Endothelial cell of umbilical vein (primary cell): ENCODE data around the gene SMIM24. TPM values are rescaled to one million over a fixed set of nuclear protein-coding genes. Genes with fewer than 3 reads are reported as not detected.

Experiments used
- BruUV-seq: library from RNA; stranded (reverse); fragments of 400-500 nt; replicated peaks from 2 replicates; lab custom pipeline; 2021; lab: Mats Ljungman, UMichigan
- CTCF ChIA-PET: fragments of 300-600, 350-600 bp; sonication (Branson Sonifier 250); formaldehyde crosslinking; loops from one replicate; lab custom pipeline; 2021; ENCODE audit warnings: antibody characterized with exemption, inconsistent platforms; lab: Charles Lee
- POLR2A ChIA-PET: fragments of 300-600, 350-600 bp; sonication (Branson Sonifier 250); formaldehyde crosslinking; loops from one replicate; lab custom pipeline; 2021; ENCODE audit warnings: antibody characterized with exemption, inconsistent platforms; lab: Charles Lee
- DNase-seq: peaks from one replicate; pipeline ENCODE4 v3.0.0-alpha.2; 2011; ENCODE audit warnings: low read depth, low spot score
- FAIRE-seq: peaks from 2 replicates; lab custom pipeline; 2011; peaks lifted over from hg19 to GRCh38; lab: Jason Lieb, UNC
- H2AFZ ChIP-seq: 2 replicates; pipeline ENCODE4 v1.6.0; 2012; ENCODE audit warnings: low read depth, low read length, control low read depth, inconsistent platforms
- H3K27ac ChIP-seq: 2 replicates; pipeline ENCODE4 v1.5.1; 2011; ENCODE audit warnings: low read depth, mild to moderate bottlenecking, control low read depth, low read length, moderate library complexity; ENCODE audit not compliant: insufficient read depth
- H3K27me3 ChIP-seq, 2 experiments: 2 replicates each; pipeline versions ENCODE4 v1.6.0 to v1.6.1; 2011; ENCODE audit warnings: low read length in 2 of 2, mixed read lengths in 1 of 2; ENCODE audit not compliant: control insufficient read depth in 2 of 2, insufficient read depth in 2 of 2
- H3K36me3 ChIP-seq, 2 experiments: 2 replicates in 1 of 2; 3 replicates in 1 of 2; pipeline ENCODE4 v1.5.1; 2011; ENCODE audit warnings: low read length in 2 of 2, mild to moderate bottlenecking in 1 of 2, moderate library complexity in 1 of 2; ENCODE audit not compliant: control insufficient read depth in 2 of 2, insufficient read depth in 2 of 2; ENCODE audit errors: extremely low read depth in 1 of 2
- H3K4me1 ChIP-seq: 3 replicates; pipeline ENCODE4 v1.5.1; 2011; ENCODE audit warnings: mild to moderate bottlenecking, low read length; ENCODE audit not compliant: control insufficient read depth, insufficient read depth; ENCODE audit errors: extremely low read depth
- H3K4me2 ChIP-seq: 2 replicates; pipeline ENCODE4 v1.6.1; 2011; ENCODE audit warnings: low read length, control low read depth, mixed read lengths; ENCODE audit not compliant: insufficient read depth
- H3K4me3 ChIP-seq, 3 experiments: fragments of 200-600 bp in 1 of 3; sonication (generic), shearing (Covaris generic) in 1 of 3; replicated peaks in 1 of 3; 2 replicates each; pipeline ENCODE4 v1.5.1; 2011 to 2016; ENCODE audit warnings: control low read depth in 3 of 3, low read length in 3 of 3, mild to moderate bottlenecking in 2 of 3, inconsistent platforms in 1 of 3, low read depth in 1 of 3, moderate library complexity in 1 of 3; ENCODE audit not compliant: insufficient read depth in 1 of 3
- H3K79me2 ChIP-seq: 2 replicates; pipeline ENCODE4 v1.6.0; 2012; ENCODE audit warnings: low read length, inconsistent platforms; ENCODE audit not compliant: control insufficient read depth, insufficient read depth
- H3K9ac ChIP-seq: replicated peaks from 2 replicates; pipeline ENCODE3; 2011; ENCODE audit warnings: low read length, control low read depth; ENCODE audit not compliant: insufficient read depth; ENCODE audit errors: extremely low read depth
- H3K9me1 ChIP-seq: replicated peaks from 3 replicates; pipeline ENCODE4 v1.6.0; 2011; ENCODE audit warnings: mild to moderate bottlenecking, low read length; ENCODE audit not compliant: control insufficient read depth, insufficient read depth; ENCODE audit errors: extremely low read depth
- H3K9me3 ChIP-seq: replicated peaks from 2 replicates; pipeline ENCODE4 v1.5.1; 2012; ENCODE audit warnings: low read length, inconsistent platforms; ENCODE audit not compliant: control insufficient read depth, insufficient read depth
- H4K20me1 ChIP-seq: replicated peaks from 2 replicates; pipeline ENCODE3; 2011; ENCODE audit warnings: mild to moderate bottlenecking, low read length; ENCODE audit not compliant: control insufficient read depth, insufficient read depth; ENCODE audit errors: extremely low read depth
- CTCF ChIP-seq, 2 donors: IDR thresholded peaks; 1 replicate in 1 of 2; 2 replicates in 1 of 2; pipeline ENCODE4 v1.5.1; 2011; ENCODE audit warnings: low read length in 2 of 2, mild to moderate bottlenecking in 2 of 2, moderate library complexity in 2 of 2, control low read depth in 1 of 2, inconsistent platforms in 1 of 2, low read depth in 1 of 2; ENCODE audit not compliant: insufficient read depth in 1 of 2; ENCODE audit errors: extremely low read depth in 1 of 2
- FOS ChIP-seq: IDR thresholded peaks from 2 replicates; pipeline ENCODE4 v1.6.1; 2011; ENCODE audit warnings: mild to moderate bottlenecking, low read length, moderate library complexity, borderline replicate concordance; ENCODE audit not compliant: insufficient read depth
- GATA2 ChIP-seq: IDR thresholded peaks from 2 replicates; pipeline ENCODE4 v1.7.0; 2011; ENCODE audit warnings: low read depth, mild to moderate bottlenecking, moderate library complexity, mixed read lengths, low read length; ENCODE audit not compliant: insufficient read length, insufficient read depth
- JUN ChIP-seq: IDR thresholded peaks from 2 replicates; pipeline ENCODE4 v1.6.1; 2011; ENCODE audit warnings: borderline replicate concordance, low read depth; ENCODE audit not compliant: insufficient read length, insufficient read depth
- MAX ChIP-seq: IDR thresholded peaks from 2 replicates; pipeline ENCODE4 v1.6.1; 2011; ENCODE audit not compliant: insufficient read depth, insufficient read length
- MYC ChIP-seq: IDR thresholded peaks from one replicate; pipeline ENCODE4 v1.6.1; 2011; ENCODE audit warnings: mild to moderate bottlenecking, low read depth, low read length
- POLR2A ChIP-seq: IDR thresholded peaks from 2 replicates; pipeline ENCODE4 v1.6.1; 2012; ENCODE audit warnings: low read depth, mild to moderate bottlenecking, control low read depth, low read length
- POLR2AphosphoS5 ChIP-seq: IDR thresholded peaks from 2 replicates; pipeline ENCODE4 v1.6.1; 2012; ENCODE audit warnings: low read depth, mild to moderate bottlenecking, control low read depth, low read length, moderate library complexity; ENCODE audit not compliant: insufficient read depth
- dilution Hi-C: fragments of 300-500 bp; cut with MboI; formaldehyde crosslinking; loops from one replicate; pipeline ENCODE4 v1.15.0; 2019; ENCODE audit warnings: low sequenced_read_pairs; ENCODE audit not compliant: extremely low pct_ligation_motif_present
- intact Hi-C: fragments of 100-400 bp; cut with micrococcal nuclease; formaldehyde crosslinking; loops from one replicate; pipeline ENCODE4 v1.10.0; 2022
- polyA plus RNA-seq, 4 experiments: library from polyadenylated mRNA; depleted of rRNA in 3 of 4; stranded (reverse) in 3 of 4; unstranded in 1 of 4; fragments of >200 nt; gene quantifications; 2 replicates each; pipeline versions ENCODE4 v1.2.1 to v1.2.3, GENCODE V29; 2011 to 2012; ENCODE audit warnings: missing spikeins in 1 of 4
- total RNA-seq: library from RNA; stranded (reverse); gene quantifications from 2 replicates; pipeline ENCODE4 v1.2.3, GENCODE V29; 2021

SMIM24 gene
- total and polyA plus RNA-seq, 2 donors (not counting 3 experiments of a cell fraction or from before 2014, with no cell fraction given) = not detected

- intact Hi-C loops = no loop called here
- CTCF ChIA-PET = interaction anchor here (2.6 kb wide), 1 partner anchor 187 kb away, joined by 11 read pairs; no protein-coding TSS in a partner anchor
- no TSS peak for BruUV-seq
Observed at GRCh38 chr19:3491396-3492119, 11.2 kb upstream of the SMIM24 start.

More at GRCh38 chr19:3491396-3492119, 11.2 kb upstream of the SMIM24 start:
- Histone ChIP-seq H3K9ac (no peak overlapping the region), H3K27me3 (no peaks in the 10 kb centered on the region), H2AFZ (no peak overlapping the region), H3K9me3 (no peaks in the 10 kb centered on the region), H3K79me2 (no peaks in the 10 kb centered on the region), H4K20me1 (no peaks in the 10 kb centered on the region), H3K4me1 (no peaks in the 10 kb centered on the region), H3K4me2 (no peak overlapping the region), H3K36me3 (peaks cover 0 to 15% of the 10 kb centered on the region in 2 experiments), H3K9me1 (no peaks in the 10 kb centered on the region), H3K4me3 (no peak overlapping the region), H3K27ac (no peak overlapping the region)
- POLR2A ChIA-PET = no interaction called here
- TF ChIP-seq GATA2 = no peak
- TF ChIP-seq JUN = no peak
- TF ChIP-seq MAX = no peak
- TF ChIP-seq POLR2AphosphoS5 = no peak
- TF ChIP-seq POLR2A = no peak
- no peak for TF ChIP-seq FOS
- no peak for TF ChIP-seq MYC
- no peak for TF ChIP-seq CTCF (IDR thresholded peaks at IDR 0.05; ENCODE audit: extremely low read depth in 1 of 2, insufficient read depth in 1 of 2, low read depth in 1 of 2, low read length in 2 of 2)
- dilution Hi-C loops = no loop called here
- no peak for FAIRE-seq
- DNase-seq = no peak
